Upper lobe of left lung (tissue), 6 donors: Measurements from ENCODE around the gene MGMT. TPM values are rescaled to one million over a fixed set of nuclear protein-coding genes. Genes with fewer than 3 reads are reported as not detected.

ENCODE experiments used
- ATAC-seq, 2 donors: fragments of 200-7000 bp; cut with Tn5 transposase; one replicate each; pipeline ENCODE4 v1.9.1; 2022; ENCODE audit warnings: mild to moderate bottlenecking in 2 of 2, moderate library complexity in 2 of 2; ENCODE audit not compliant: low FRiP score in 2 of 2
- DNase-seq, 2 donors: peaks; one replicate each; pipeline ENCODE4 v3.0.0-alpha.2; 2019 to 2020
- H3K27ac ChIP-seq, 4 donors: fragments of 200-600 bp; sonication (generic); one replicate each; pipeline ENCODE4 v1.5.1; 2016 to 2019
- H3K27me3 ChIP-seq, 4 donors: fragments of 200-600 bp; sonication (generic); one replicate each; pipeline ENCODE4 v1.5.1; 2017 to 2019
- H3K36me3 ChIP-seq, 4 donors: fragments of 200-600 bp; sonication (generic); one replicate each; pipeline ENCODE4 v1.5.1; 2016 to 2019
- H3K4me1 ChIP-seq, 4 donors: fragments of 200-600 bp; sonication (generic); one replicate each; pipeline ENCODE4 v1.5.1; 2018 to 2019
- H3K4me3 ChIP-seq, 4 donors: fragments of 200-600 bp; sonication (generic); one replicate each; pipeline ENCODE4 v1.5.1; 2017 to 2019; ENCODE audit warnings: mild to moderate bottlenecking in 2 of 4, moderate library complexity in 1 of 4
- H3K9me3 ChIP-seq, 4 donors: fragments of 200-600 bp; sonication (generic); one replicate each; pipeline ENCODE4 v1.5.1; 2018 to 2019
- EP300 ChIP-seq, 4 donors: sonication (generic); formaldehyde crosslinking; IDR thresholded peaks; one replicate each; pipeline ENCODE4 v1.5.1; 2017; ENCODE audit warnings: antibody characterized with exemption in 4 of 4, control low read depth in 2 of 4
- POLR2A ChIP-seq, 4 donors: fragments of 450-650 bp; IDR thresholded peaks; one replicate each; pipeline ENCODE4 v1.5.1; 2016 to 2017; ENCODE audit warnings: antibody characterized with exemption in 4 of 4, mild to moderate bottlenecking in 2 of 4
- POLR2AphosphoS5 ChIP-seq, 2 donors: sonication (generic); formaldehyde crosslinking; IDR thresholded peaks; one replicate each; pipeline ENCODE4 v1.5.1; 2017; ENCODE audit warnings: antibody characterized with exemption in 2 of 2
- WGBS, 2 donors: methylation state at CpG; one replicate each; pipeline ENCODE4 v1.1.5; 2017 to 2018; 5-methylcytosine and 5-hydroxymethylcytosine counted together
- total RNA-seq, 6 donors: library from RNA; depleted of rRNA in 4 of 6; stranded (reverse); fragments of >200 nt in 4 of 6; gene quantifications; one replicate each; pipeline versions ENCODE4 v1.1.0 to v1.2.1, GENCODE V29; 2016 to 2021
- TF ChIP-seq, protein P1 (sequence below), 6 experiments: fragments of 450-650 bp in 4 of 6; fragments of 200-600 bp in 2 of 6; sonication (generic) in 2 of 6; IDR thresholded peaks; one replicate each; pipeline ENCODE4 v1.5.1; 2016 to 2019; ENCODE audit warnings: antibody characterized with exemption in 6 of 6
- donor health status: DM: no; HTN: no; CAD: no; lungs with moderate emphysema.
- donor health status: DM: no; HTN: yes; CAD: no; lungs with severe emphysema.

Gene MGMT
- total RNA-seq, 6 donors from 2014 or later = 20.9 to 44.0 (median 29.6) TPM

DNA sequence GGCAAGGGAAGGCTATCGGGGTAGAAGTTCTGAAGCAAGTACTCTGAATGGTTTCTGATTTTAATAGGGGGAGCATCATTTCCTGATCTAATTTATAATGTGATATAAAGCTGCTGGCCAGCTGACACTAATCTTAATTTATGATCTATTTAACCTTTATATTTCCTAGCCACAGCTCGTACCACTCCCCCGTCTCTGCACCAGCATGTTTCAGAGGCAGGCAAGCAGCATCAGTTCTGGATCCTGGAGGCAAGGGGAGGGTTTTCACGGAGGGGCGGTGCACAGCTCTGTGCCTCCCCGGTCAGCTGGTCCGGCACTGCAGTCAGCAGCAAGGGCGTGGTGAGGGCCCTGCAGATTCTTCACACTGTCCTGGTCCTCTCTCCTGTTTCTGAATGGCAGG is 30.0 kb downstream of the MGMT start:
- DNase-seq (no peak), ATAC-seq (no peak)
- Histone ChIP-seq H3K36me3 (no peaks in the 10 kb centered on the region), H3K4me3 (no peak overlapping the region), H3K27me3 (no peaks in the 10 kb centered on the region), H3K27ac (no peak overlapping the region), H3K9me3 (peaks cover 0 to 11% (median 3%) of the 10 kb centered on the region in 4 donors), H3K4me1 (no peaks in the 10 kb centered on the region)
- 91 to 95% methylated on average over 8 of the region's 8 CpGs for WGBS, 2 donors
- TF ChIP-seq POLR2A (IDR thresholded peaks at IDR 0.05) (no peak), POLR2AphosphoS5 (IDR thresholded peaks at IDR 0.05) (no peak), EP300 (IDR thresholded peaks at IDR 0.05) (no peak)
- TF ChIP-seq, protein P1, sequence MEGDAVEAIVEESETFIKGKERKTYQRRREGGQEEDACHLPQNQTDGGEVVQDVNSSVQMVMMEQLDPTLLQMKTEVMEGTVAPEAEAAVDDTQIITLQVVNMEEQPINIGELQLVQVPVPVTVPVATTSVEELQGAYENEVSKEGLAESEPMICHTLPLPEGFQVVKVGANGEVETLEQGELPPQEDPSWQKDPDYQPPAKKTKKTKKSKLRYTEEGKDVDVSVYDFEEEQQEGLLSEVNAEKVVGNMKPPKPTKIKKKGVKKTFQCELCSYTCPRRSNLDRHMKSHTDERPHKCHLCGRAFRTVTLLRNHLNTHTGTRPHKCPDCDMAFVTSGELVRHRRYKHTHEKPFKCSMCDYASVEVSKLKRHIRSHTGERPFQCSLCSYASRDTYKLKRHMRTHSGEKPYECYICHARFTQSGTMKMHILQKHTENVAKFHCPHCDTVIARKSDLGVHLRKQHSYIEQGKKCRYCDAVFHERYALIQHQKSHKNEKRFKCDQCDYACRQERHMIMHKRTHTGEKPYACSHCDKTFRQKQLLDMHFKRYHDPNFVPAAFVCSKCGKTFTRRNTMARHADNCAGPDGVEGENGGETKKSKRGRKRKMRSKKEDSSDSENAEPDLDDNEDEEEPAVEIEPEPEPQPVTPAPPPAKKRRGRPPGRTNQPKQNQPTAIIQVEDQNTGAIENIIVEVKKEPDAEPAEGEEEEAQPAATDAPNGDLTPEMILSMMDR (IDR thresholded peaks at IDR 0.05) = no peak

DNA sequence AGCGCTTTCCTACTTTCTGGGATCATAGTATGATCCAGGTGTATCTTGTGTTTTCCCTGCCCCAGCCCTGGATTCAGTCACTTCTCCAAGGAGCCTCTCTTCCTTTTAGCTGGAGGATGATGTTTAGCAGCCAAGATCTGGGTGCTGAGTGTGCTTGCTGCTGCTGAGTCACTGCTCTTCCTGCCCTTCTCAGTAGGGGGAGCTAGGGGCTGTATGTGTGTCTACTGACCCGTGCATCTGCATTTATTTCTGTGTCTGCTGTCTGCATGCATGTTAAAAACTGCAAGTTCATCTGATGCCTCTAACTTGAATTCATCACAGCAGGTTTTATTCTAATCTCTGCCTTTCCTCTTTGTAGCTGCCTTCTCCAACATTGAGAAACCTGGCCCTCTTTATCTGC is 31.6 kb downstream of the MGMT start:
- no peak overlapping the region for H3K27ac ChIP-seq
- H3K9me3 ChIP-seq = no peaks in the 10 kb centered on the region
- DNase-seq = no peak
- ATAC-seq = no peak
- no peak for TF ChIP-seq POLR2AphosphoS5 (IDR thresholded peaks at IDR 0.05)
- no peak for TF ChIP-seq EP300 (IDR thresholded peaks at IDR 0.05)
- TF ChIP-seq, protein P1 (IDR thresholded peaks at IDR 0.05) = no peak
- TF ChIP-seq POLR2A (IDR thresholded peaks at IDR 0.05) = no peak
- H3K27me3 ChIP-seq = no peaks in the 10 kb centered on the region
- no peaks in the 10 kb centered on the region for H3K36me3 ChIP-seq
- no peaks in the 10 kb centered on the region for H3K4me1 ChIP-seq
- no peak overlapping the region for H3K4me3 ChIP-seq
- 89 to 95% methylated on average over 2 of the region's 2 CpGs for WGBS, 2 donors

DNA sequence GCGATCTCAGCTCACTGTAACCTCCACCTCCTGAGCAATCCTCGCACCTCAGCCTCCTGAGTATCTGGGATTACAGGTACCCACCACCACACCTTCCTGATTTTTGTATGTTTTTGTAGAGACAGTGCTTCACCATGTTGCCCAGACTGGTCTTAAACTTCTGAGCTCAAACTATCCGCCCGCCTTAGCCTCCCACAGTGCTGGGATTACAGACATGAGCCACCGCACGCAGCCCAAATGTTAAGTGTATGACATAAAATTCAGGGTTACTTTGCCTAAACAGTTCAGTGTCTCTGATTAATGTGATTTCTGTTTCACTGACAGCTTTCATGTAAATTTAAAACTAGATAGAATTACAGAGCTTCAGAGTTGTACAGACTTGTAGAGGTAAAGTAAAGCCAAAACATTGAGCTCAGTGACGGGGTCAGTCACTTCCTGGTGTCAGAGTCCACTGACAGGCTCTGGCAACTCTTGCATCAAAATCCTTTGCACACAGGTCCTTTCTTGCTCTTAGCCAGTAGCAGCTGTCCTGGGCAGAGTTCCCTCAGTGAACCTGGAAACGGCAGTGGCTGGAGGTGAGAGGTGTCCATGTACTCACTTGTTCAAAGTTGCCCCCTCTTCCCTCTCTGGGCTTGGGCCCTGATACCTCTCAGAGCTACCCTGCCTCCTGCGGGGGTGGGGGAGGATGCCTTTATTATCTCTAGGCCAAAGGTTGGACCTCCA is 33.7 kb downstream of the MGMT start:
- 95 to 98% methylated on average over 9 of the region's 9 CpGs for WGBS, 2 donors
- Histone ChIP-seq H3K27ac (no peak overlapping the region), H3K4me3 (no peak overlapping the region), H3K36me3 (no peaks in the 10 kb centered on the region), H3K4me1 (no peaks in the 10 kb centered on the region), H3K27me3 (no peaks in the 10 kb centered on the region), H3K9me3 (no peaks in the 10 kb centered on the region)
- no peak for TF ChIP-seq POLR2AphosphoS5 (IDR thresholded peaks at IDR 0.05)
- TF ChIP-seq POLR2A (IDR thresholded peaks at IDR 0.05) = no peak
- TF ChIP-seq EP300 (IDR thresholded peaks at IDR 0.05) = no peak
- TF ChIP-seq, protein P1 (IDR thresholded peaks at IDR 0.05) = no peak
- DNase-seq (no peak), ATAC-seq (no peak)

DNA sequence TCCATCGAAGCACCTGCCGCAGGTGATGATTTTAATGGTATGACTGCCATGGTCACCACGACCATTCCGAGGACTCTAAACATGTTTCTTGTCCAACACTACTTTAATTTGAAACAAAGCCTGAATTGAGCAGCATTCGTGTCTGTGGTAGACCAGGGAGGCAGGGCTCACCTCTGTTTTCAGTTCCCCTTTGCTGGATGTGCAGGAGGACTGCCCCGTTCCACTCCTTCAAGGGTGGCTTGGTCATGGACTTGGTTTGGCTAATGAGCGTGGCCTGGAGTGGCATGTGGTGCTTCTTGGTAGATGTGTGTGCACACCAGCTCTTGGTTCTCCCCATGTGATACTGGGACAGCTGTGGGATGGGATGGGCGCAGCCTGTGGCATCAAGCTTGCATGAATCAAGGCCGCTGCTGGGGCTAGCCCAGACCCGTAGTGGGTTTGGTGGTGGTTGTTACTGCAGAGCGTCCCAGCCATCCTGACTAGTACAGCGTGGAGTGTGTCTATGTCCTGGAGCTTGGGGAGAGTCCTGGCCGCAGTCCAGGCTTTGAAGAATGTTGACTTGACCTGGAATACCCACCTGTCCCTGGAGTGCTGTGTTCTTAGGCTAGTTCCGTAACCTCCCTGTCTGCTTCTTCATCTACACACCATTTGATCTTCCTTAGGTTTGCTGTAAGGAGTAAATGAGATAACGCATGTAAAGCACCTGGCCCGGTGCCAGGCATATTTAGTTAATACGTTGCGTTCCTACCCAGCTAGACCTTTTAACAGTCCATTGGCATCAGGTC is 34.8 kb downstream of the MGMT start:
- 84 to 89% methylated on average over 12 to 18 of the region's 18 CpGs for WGBS, 2 donors
- Histone ChIP-seq H3K4me3 (no peak overlapping the region), H3K4me1 (no peaks in the 10 kb centered on the region), H3K27ac (no peak overlapping the region), H3K9me3 (no peaks in the 10 kb centered on the region), H3K27me3 (no peaks in the 10 kb centered on the region), H3K36me3 (no peaks in the 10 kb centered on the region)
- DNase-seq = no peak
- TF ChIP-seq, protein P1 (IDR thresholded peaks at IDR 0.05) = no peak
- no peak for TF ChIP-seq POLR2A (IDR thresholded peaks at IDR 0.05)
- TF ChIP-seq POLR2AphosphoS5 (IDR thresholded peaks at IDR 0.05) = no peak
- no peak for TF ChIP-seq EP300 (IDR thresholded peaks at IDR 0.05)
- ATAC-seq = peak; percentile 8 to 60
